ENCODE measurements around the gene TCOF1. TPM values are rescaled to one million over a fixed set of nuclear protein-coding genes. Genes with fewer than 3 reads are reported as not detected.

Gene TCOF1
- total RNA-seq, 4 donors from 2014 or later: 32.1 to 54.2 (median 33.1) TPM

GRCh38 chr5:150397782-150398721, 40.6 kb downstream of the TCOF1 start:
- H3K4me3 ChIP-seq: no peak overlapping the region
- no peaks in the 10 kb centered on the region for H3K27me3 ChIP-seq
- H3K9me3 ChIP-seq: no peaks in the 10 kb centered on the region
- peaks cover 85% of the 10 kb centered on the region for H3K36me3 ChIP-seq
- 91% methylated on average over 12 of the region's 13 CpGs for WGBS
- no peak for DNase-seq (ENCODE audit: low spot score in 2 of 2)
- no peak for TF ChIP-seq EP300 (IDR thresholded peaks at IDR 0.05)
- TF ChIP-seq POLR2A (IDR thresholded peaks at IDR 0.05): no peak
- no peak for TF ChIP-seq CTCF (IDR thresholded peaks at IDR 0.05)
- no peak for TF ChIP-seq POLR2AphosphoS5 (IDR thresholded peaks at IDR 0.05)
- no peaks in the 10 kb centered on the region for H3K4me1 ChIP-seq
- no peak overlapping the region for H3K27ac ChIP-seq

GRCh38 chr5:150398722-150399523, 41.4 kb downstream of the TCOF1 start:
- H3K27me3 ChIP-seq: no peaks in the 10 kb centered on the region
- H3K4me1 ChIP-seq: no peaks in the 10 kb centered on the region
- H3K9me3 ChIP-seq: no peaks in the 10 kb centered on the region
- no peak for DNase-seq (ENCODE audit: low spot score in 2 of 2)
- peaks cover 79% of the 10 kb centered on the region for H3K36me3 ChIP-seq
- H3K4me3 ChIP-seq: no peak overlapping the region
- 73% methylated on average over 4 of the region's 12 CpGs for WGBS
- TF ChIP-seq EP300 (IDR thresholded peaks at IDR 0.05) (no peak), CTCF (IDR thresholded peaks at IDR 0.05) (peak in 1 of 2 donors; percentile 16)
- H3K27ac ChIP-seq: no peak overlapping the region

- no peak for TF ChIP-seq CTCF (IDR thresholded peaks at IDR 0.05)
- TF ChIP-seq POLR2A (IDR thresholded peaks at IDR 0.05): no peak
- no peak for TF ChIP-seq POLR2AphosphoS5 (IDR thresholded peaks at IDR 0.05)
- TF ChIP-seq EP300 (IDR thresholded peaks at IDR 0.05): no peak
- Histone ChIP-seq H3K36me3 (peaks cover 71% of the 10 kb centered on the region), H3K9me3 (no peaks in the 10 kb centered on the region), H3K4me1 (no peaks in the 10 kb centered on the region), H3K4me3 (no peak overlapping the region), H3K27me3 (no peaks in the 10 kb centered on the region), H3K27ac (no peak overlapping the region)
- DNase-seq (ENCODE audit: low spot score in 2 of 2): no peak
- 88% methylated on average over 9 of the region's 11 CpGs for WGBS
These were observed 42.2 kb downstream of the TCOF1 start for GRCh38 chr5:150399524-150400211.

GRCh38 chr5:150400316-150401075, 43.0 kb downstream of the TCOF1 start:
- no peak overlapping the region for H3K4me3 ChIP-seq
- no peak for DNase-seq (ENCODE audit: low spot score in 2 of 2)
- H3K4me1 ChIP-seq: no peaks in the 10 kb centered on the region
- H3K27ac ChIP-seq: no peak overlapping the region
- TF ChIP-seq POLR2A (IDR thresholded peaks at IDR 0.05) (no peak), EP300 (IDR thresholded peaks at IDR 0.05) (no peak), CTCF (IDR thresholded peaks at IDR 0.05) (no peak), POLR2AphosphoS5 (IDR thresholded peaks at IDR 0.05) (no peak)
- H3K27me3 ChIP-seq: no peaks in the 10 kb centered on the region
- H3K9me3 ChIP-seq: no peaks in the 10 kb centered on the region
- 75% methylated on average over 12 of the region's 12 CpGs for WGBS
- peaks cover 66% of the 10 kb centered on the region for H3K36me3 ChIP-seq
